Esophagus squamous epithelium (tissue), 4 donors: ENCODE data around the gene RASGEF1C.
"Not testable (repeated sequence)": the region's sequence is repeated elsewhere in the genome, so short reads cannot be mapped to it uniquely, and the experiment has no call there.

Experiments
- POLR2A ChIP-seq, 4 donors: fragments of 450-650 bp; IDR thresholded peaks; one replicate each; pipeline ENCODE4 v1.6.1; 2017; ENCODE audit warnings: antibody characterized with exemption in 4 of 4, mild to moderate bottlenecking in 4 of 4, moderate library complexity in 3 of 4
- TF ChIP-seq, protein P1 (sequence below), 6 experiments: fragments of 450-650 bp in 4 of 6; fragments of 200-600 bp in 2 of 6; sonication (generic) in 2 of 6; IDR thresholded peaks; one replicate each; pipeline ENCODE4 v1.5.1; 2016 to 2019; ENCODE audit warnings: antibody characterized with exemption in 6 of 6, mild to moderate bottlenecking in 4 of 6, moderate library complexity in 4 of 6

DNA sequence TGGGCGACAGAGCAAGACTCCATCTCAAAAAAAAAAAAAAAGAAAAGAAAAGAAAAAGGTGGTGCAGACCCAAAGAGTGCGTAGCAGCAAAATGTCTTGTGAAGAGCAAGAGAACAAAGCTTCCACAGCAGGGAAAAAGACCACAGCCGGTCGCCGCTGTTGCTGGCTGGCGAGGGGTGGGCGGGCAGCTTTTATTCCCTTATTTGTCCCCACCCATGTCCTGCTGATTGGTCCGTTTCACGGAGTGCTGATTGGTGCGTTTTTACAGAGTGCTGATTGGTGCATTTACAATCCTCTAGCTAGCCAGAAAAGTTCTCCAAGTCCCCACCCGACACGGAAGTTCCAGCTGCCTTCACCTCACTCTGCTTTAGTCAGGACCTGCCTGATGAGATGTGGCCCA is 1.1 kb upstream of the RASGEF1C start:
- TF ChIP-seq, protein P1, sequence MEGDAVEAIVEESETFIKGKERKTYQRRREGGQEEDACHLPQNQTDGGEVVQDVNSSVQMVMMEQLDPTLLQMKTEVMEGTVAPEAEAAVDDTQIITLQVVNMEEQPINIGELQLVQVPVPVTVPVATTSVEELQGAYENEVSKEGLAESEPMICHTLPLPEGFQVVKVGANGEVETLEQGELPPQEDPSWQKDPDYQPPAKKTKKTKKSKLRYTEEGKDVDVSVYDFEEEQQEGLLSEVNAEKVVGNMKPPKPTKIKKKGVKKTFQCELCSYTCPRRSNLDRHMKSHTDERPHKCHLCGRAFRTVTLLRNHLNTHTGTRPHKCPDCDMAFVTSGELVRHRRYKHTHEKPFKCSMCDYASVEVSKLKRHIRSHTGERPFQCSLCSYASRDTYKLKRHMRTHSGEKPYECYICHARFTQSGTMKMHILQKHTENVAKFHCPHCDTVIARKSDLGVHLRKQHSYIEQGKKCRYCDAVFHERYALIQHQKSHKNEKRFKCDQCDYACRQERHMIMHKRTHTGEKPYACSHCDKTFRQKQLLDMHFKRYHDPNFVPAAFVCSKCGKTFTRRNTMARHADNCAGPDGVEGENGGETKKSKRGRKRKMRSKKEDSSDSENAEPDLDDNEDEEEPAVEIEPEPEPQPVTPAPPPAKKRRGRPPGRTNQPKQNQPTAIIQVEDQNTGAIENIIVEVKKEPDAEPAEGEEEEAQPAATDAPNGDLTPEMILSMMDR (IDR thresholded peaks at IDR 0.05): not testable (repeated sequence)
- not testable (repeated sequence) for TF ChIP-seq POLR2A (IDR thresholded peaks at IDR 0.05)
